GM10266 (cell line): Measurements from ENCODE around the gene ITGB3.

Experiments
- DNase-seq: peaks from one replicate; pipeline ENCODE4 v3.0.0; 2012; ENCODE audit errors: extremely low spot score
- CTCF ChIP-seq: IDR thresholded peaks from 2 replicates; pipeline ENCODE4 v1.5.1; 2012; ENCODE audit warnings: mild to moderate bottlenecking, low read depth; ENCODE audit not compliant: control insufficient read depth, insufficient read depth; ENCODE audit errors: missing control alignments

The ITGB3 gene

GRCh38 chr17:47253541-47254402 is at the start of gene ITGB3:
Gene ITGB3 (plus strand): TSS chr17:47253827. CDS start chr17:47253862, 35 bp downstream.
- DNase-seq = peak; percentile 90
- TF ChIP-seq CTCF = peak; percentile 75

- DNase-seq = no peak
- no peak for TF ChIP-seq CTCF
These were observed 49.5 kb upstream of the ITGB3 start for GRCh38 chr17:47203984-47204721.

GRCh38 chr17:47204722-47205418 is 48.8 kb upstream of the ITGB3 start:
- peak; percentile 50 for DNase-seq
- TF ChIP-seq CTCF = no peak

- peak; percentile 50 for DNase-seq
- no peak for TF ChIP-seq CTCF
These were observed 48.1 kb upstream of the ITGB3 start for GRCh38 chr17:47205419-47205963.

- TF ChIP-seq CTCF = no peak
- DNase-seq = no peak
These were observed 46.2 kb upstream of the ITGB3 start for GRCh38 chr17:47207143-47208067.

- no peak for DNase-seq
- TF ChIP-seq CTCF = no peak
These were observed 44.7 kb upstream of the ITGB3 start, which contains the start of gene MYL4 for GRCh38 chr17:47208744-47209488. Gene MYL4 (plus strand): TSS chr17:47209348. CDS start chr17:47209423, 75 bp downstream.
